Lung microvascular endothelial cell (primary cell): ENCODE data around the gene GULP1. TPM values are rescaled to one million over a fixed set of nuclear protein-coding genes. Genes with fewer than 3 reads are reported as not detected.

Experiments
- DNase-seq, 2 donors: peaks; one replicate each; pipeline versions ENCODE4 v3.0.0 to v3.0.0-alpha.2; 2010; ENCODE audit warnings: low read depth in 2 of 2
- total RNA-seq: library from RNA; depleted of rRNA; stranded (reverse); fragments of >200 nt; gene quantifications from 2 replicates; pipeline ENCODE4 v1.2.1, GENCODE V29; 2014

Gene GULP1
- total RNA-seq, 1 donor from 2014 or later: 2.4 TPM

GRCh38 chr2:188634656-188635055 is 343.0 kb downstream of the GULP1 start:
- DNase-seq: no peak
